GM12864 (cell line): ENCODE results near the gene HOXB3.

Experiments
- DNase-seq: peaks from one replicate; pipeline ENCODE4 v3.0.0-alpha.2; 2011; ENCODE audit warnings: low read depth
- H3K4me3 ChIP-seq: 2 replicates; pipeline ENCODE4 v1.5.1; 2011; ENCODE audit warnings: mild to moderate bottlenecking, low read depth, low read length, control low read depth
- TF ChIP-seq, protein P1 (sequence below): IDR thresholded peaks from 2 replicates; pipeline ENCODE4 v1.5.1; 2011; ENCODE audit warnings: low read depth, mild to moderate bottlenecking, moderate library complexity, low read length, control low read depth, inconsistent platforms; ENCODE audit errors: missing control alignments

The HOXB3 gene

DNA sequence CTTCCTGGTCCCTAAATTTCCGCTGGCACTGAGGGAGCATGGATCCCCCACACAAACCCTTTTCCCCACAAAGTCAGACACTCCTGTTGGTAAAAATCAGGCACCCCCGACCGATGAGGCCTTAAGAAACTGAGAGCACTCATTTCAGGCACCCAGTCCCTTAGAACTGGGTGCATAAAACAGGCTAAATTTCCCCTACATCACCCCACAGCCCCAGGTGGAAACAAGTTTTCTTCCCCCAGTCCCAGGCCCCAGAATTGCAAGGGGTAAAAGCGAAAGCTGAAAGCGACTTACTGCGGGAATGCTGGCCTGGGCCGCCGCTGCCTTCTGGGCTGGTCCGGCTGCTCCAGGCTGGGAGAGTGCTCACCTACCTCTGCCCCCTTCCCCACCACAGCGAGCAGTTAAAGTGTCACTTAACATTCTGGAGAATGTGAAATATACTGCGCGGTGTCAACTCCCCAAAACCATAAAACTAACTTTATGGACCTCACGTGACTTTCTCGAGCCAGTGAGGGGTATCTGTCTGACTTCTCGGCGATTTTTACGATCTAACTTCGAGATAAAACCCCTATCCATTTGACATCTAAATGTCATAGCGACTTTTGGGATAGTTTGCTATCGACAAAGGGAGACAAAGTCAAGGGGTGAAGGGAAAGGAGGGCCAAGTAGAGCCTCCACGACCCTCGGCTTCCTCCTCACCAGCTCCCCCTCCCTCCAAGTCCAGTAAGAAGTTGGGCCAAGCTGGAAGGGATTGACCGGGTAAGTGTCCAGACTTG, at the start of gene HOXB3:
HOXB3 (minus strand) TSS at position 411 of the 776 bp plus-strand sequence. CDS start 37,767 bp downstream, outside the sequence.
- H3K4me3 ChIP-seq, result no peak within 1 kb of the TSS
- no peak for DNase-seq
- TF ChIP-seq, protein P1, sequence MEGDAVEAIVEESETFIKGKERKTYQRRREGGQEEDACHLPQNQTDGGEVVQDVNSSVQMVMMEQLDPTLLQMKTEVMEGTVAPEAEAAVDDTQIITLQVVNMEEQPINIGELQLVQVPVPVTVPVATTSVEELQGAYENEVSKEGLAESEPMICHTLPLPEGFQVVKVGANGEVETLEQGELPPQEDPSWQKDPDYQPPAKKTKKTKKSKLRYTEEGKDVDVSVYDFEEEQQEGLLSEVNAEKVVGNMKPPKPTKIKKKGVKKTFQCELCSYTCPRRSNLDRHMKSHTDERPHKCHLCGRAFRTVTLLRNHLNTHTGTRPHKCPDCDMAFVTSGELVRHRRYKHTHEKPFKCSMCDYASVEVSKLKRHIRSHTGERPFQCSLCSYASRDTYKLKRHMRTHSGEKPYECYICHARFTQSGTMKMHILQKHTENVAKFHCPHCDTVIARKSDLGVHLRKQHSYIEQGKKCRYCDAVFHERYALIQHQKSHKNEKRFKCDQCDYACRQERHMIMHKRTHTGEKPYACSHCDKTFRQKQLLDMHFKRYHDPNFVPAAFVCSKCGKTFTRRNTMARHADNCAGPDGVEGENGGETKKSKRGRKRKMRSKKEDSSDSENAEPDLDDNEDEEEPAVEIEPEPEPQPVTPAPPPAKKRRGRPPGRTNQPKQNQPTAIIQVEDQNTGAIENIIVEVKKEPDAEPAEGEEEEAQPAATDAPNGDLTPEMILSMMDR, result no peak

DNA sequence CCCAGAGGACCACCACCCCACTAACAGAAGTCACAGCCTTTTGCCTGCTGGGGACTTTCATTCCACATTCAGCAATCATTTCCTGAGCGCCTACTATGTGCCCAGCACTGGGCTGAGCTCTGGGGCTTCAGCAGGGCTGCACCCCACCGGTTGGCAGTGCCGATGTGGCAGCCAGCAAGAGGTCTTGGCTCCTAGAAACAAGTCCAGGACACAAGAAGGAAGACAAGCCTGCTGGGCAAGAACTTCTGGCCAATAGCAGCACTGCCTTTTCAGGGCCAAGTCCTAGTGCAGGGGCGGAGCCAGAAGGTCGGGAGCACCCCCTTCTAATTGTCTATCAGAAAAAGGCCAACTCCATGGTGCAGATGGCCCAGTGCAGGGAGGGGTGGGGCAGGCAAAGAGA, 49.1 kb upstream of the HOXB3 start:
- DNase-seq, result no peak
- TF ChIP-seq, protein P1, result no peak
- no peak overlapping the region for H3K4me3 ChIP-seq

DNA sequence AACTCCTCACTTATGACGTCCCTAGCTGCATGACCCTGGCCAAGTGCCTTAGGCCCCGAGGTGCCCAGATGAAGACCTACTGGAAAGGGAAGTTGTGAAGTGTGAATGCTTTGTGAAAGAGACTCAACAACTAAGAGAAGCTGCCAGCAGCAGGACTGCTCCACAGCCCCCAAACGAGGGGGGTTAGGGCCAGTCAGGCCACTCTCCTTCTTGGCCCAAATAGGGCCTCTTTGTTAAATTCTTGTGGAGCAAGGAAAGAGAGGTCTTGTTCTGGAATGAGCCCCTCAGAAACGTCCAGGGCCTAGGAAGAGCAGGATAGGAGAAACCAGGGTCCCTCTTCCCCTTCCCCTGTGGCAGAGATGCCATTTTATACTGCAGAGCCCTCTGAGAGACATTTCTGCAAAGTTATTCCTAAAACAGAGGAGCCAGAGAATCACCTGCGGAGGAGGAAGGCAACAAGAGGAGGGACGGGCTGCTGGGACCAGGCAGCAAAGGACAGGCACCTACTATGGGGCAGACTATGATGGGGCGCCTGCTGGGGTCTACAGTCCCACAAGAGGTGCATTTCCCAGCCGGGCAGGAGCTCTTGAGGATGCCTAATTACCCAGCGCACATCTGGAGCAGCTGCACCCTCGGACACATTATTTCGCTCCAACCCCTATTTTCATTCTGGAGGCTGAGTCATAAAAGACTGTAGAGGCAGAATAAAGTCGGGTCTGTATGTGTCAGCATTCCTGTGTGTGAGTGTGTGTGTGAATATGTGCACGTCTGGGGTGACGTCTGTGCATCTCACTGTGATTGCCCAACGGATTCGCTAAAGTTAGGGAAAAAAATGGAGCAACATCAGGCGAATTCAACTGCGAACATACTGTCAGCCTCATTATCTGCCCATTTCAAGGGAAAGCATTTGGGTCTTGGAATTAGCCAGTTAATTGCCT, 47.6 kb upstream of the HOXB3 start:
- TF ChIP-seq, protein P1, result no peak
- H3K4me3 ChIP-seq, result no peak overlapping the region

DNA sequence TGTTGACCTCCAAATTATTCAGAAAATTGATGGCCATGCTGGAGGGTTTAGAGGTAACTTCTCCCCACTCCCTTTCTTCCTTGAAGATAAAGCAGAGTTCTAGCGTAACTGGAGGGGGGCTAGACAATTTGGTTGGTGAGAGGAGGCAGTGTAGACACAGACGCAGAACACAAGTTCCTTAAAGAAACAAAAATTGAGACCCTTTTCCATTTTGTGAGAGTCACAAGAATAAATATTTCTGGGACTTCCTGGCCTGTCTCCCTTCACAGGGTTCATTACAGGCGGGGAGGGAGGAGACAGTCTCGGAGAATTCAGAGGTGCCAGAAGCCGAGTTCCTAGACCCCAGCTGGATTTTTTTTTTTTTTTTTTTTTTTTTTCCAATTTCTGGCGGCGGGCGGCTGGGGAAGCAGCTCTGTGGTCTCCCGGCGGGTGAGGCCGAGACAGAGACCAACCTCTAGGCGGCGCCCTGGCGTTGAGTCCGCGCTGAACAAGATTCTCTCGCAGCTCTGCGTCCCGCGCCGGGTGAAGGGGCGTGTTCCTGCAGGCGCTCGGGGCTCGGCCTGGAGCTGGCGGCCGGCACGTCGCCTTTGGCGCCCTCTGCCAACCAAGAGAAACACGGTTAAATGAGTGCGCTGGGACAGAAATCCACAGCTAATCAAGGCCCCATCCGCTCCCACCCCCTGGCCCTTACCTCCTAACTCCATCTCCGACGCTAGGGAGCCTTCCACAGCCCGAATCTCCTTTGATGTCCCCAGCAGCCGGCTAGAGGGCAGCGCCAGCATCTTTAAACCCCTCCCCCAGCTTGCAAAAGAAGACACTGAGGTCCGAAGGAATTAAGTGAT, 46.4 kb upstream of the HOXB3 start:
- TF ChIP-seq, protein P1, result peak; percentile 74
- DNase-seq, result no peak
- H3K4me3 ChIP-seq, result no peak overlapping the region

More for the DNA sequence above, 47.6 kb upstream of the HOXB3 start:
- no peak for DNase-seq

DNA sequence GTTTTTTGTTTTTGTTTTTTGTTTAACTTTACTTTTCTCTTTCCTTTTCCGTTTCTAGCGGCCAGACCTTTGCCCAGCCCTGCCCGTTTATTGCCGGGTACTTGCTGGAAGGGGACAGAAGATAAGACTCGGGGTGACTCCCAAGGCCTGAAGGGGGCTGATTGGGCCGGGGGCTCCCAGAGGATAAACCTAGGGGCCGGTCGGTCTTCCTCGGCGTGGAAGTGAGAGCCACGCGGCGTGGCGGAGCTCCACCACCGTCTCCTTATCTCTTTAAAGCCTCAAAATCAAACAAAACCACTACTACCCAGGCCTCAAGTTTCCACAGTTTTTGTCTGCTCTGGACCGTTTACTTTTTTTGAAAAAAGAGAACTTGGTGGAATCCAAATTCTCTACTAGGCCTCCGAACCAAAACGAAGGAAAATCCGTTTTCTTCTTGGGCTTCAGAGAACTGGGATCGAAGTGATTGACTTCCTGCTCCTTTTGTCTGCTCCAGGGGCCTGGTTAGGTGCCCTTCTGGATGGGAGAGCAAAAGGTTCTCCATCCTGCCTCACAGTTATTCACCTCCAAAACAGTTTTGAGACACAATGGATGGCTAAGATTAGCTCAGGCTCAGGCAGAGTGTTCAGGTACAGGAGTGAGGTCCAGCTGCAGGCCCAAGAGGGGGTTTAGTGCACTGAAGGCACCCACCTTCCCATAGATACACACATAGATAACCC, 44.6 kb upstream of the HOXB3 start:
- TF ChIP-seq, protein P1, result no peak
- DNase-seq, result no peak
- no peak overlapping the region for H3K4me3 ChIP-seq

DNA sequence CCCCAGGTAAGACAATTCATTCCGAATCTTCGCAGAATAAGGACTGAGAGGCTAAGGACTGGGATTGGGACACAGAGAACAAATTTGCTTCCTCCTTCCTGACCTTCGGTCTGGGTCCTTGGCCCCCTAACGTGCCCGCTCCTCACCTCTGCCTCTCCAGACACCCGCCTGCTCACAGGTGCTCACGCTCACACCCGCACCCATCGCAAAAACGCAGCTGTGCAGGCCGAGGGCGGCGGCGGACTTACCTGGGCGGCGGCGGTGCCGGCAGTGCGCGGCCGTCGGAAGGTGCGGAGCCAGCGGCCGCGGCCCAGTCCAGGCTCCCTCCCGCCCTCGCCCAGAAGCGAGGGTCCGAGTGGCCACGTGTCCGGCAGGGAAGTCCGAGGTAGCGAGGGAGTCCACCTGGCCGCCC, 43.2 kb upstream of the HOXB3 start:
- no peak overlapping the region for H3K4me3 ChIP-seq
- TF ChIP-seq, protein P1, result no peak
- DNase-seq, result no peak
